Astrocyte (in vitro differentiated cells and primary cell): ENCODE data around the gene OPA3. TPM values are rescaled to one million over a fixed set of nuclear protein-coding genes. Genes with fewer than 3 reads are reported as not detected.

ENCODE experiments used
- DNase-seq: peaks from one replicate; pipeline ENCODE4 v3.0.0-alpha.2; 2010; ENCODE audit warnings: low read depth
- FAIRE-seq: peaks from 2 replicates; lab custom pipeline; 2011; peaks lifted over from hg19 to GRCh38; lab: Jason Lieb, UNC
- H2AFZ ChIP-seq: 2 replicates; pipeline ENCODE4 v1.6.0; 2012; ENCODE audit warnings: low read depth, low read length, inconsistent platforms
- H3K27ac ChIP-seq: 2 replicates; pipeline ENCODE4 v1.5.1; 2011; ENCODE audit warnings: low read depth, low read length, inconsistent platforms
- H3K27me3 ChIP-seq: 2 replicates; pipeline ENCODE4 v1.6.0; 2011; ENCODE audit warnings: low read length, inconsistent platforms; ENCODE audit not compliant: insufficient read depth
- H3K36me3 ChIP-seq: 2 replicates; pipeline ENCODE4 v1.5.1; 2011; ENCODE audit warnings: low read length, inconsistent platforms; ENCODE audit not compliant: insufficient read depth
- H3K4me1 ChIP-seq: 2 replicates; pipeline ENCODE4 v1.5.1; 2011; ENCODE audit warnings: low read length, inconsistent platforms; ENCODE audit not compliant: insufficient read depth
- H3K4me2 ChIP-seq: 2 replicates; pipeline ENCODE4 v1.6.0; 2012; ENCODE audit warnings: low read length, inconsistent platforms
- H3K4me3 ChIP-seq: 2 replicates; pipeline ENCODE4 v1.5.1; 2011; ENCODE audit warnings: low read depth, mild to moderate bottlenecking, low read length, inconsistent platforms; ENCODE audit not compliant: insufficient read depth
- H3K79me2 ChIP-seq: 2 replicates; pipeline ENCODE4 v1.6.0; 2012; ENCODE audit warnings: mild to moderate bottlenecking, low read length, inconsistent platforms; ENCODE audit not compliant: insufficient read depth
- H3K9ac ChIP-seq: 2 replicates; pipeline ENCODE4 v1.6.0; 2012; ENCODE audit warnings: mild to moderate bottlenecking, low read length, inconsistent platforms
- H3K9me3 ChIP-seq: 2 replicates; pipeline ENCODE4 v1.5.1; 2012; ENCODE audit warnings: low read depth, mild to moderate bottlenecking, low read length, inconsistent platforms; ENCODE audit not compliant: insufficient read depth
- H4K20me1 ChIP-seq: 2 replicates; pipeline ENCODE4 v1.6.0; 2012; ENCODE audit warnings: low read length, inconsistent platforms; ENCODE audit not compliant: insufficient read depth
- H3K27ac Mint-ChIP-seq: one replicate; pipeline ENCODE4 v1.8.0; 2021; ENCODE audit warnings: mild to moderate bottlenecking, mixed read lengths; ENCODE audit not compliant: unreplicated experiment
- H3K27me3 Mint-ChIP-seq: one replicate; pipeline ENCODE4 v1.8.0; 2021; ENCODE audit warnings: low read depth, mixed read lengths; ENCODE audit not compliant: unreplicated experiment
- H3K36me3 Mint-ChIP-seq: one replicate; pipeline ENCODE4 v1.8.0; 2021; ENCODE audit warnings: low read depth, mixed read lengths; ENCODE audit not compliant: unreplicated experiment
- H3K4me1 Mint-ChIP-seq: one replicate; pipeline ENCODE4 v1.8.0; 2021; ENCODE audit warnings: low read depth, mixed read lengths; ENCODE audit not compliant: unreplicated experiment
- H3K4me3 Mint-ChIP-seq: one replicate; pipeline ENCODE4 v1.8.0; 2021; ENCODE audit warnings: mild to moderate bottlenecking, moderate library complexity, mixed read lengths; ENCODE audit not compliant: unreplicated experiment
- H3K9me3 Mint-ChIP-seq: one replicate; pipeline ENCODE4 v1.8.0; 2021; ENCODE audit warnings: mild to moderate bottlenecking, mixed read lengths; ENCODE audit not compliant: unreplicated experiment
- EZH2 ChIP-seq: IDR thresholded peaks from 2 replicates; pipeline ENCODE4 v1.6.1; 2012; ENCODE audit warnings: mild to moderate bottlenecking, low read length, inconsistent platforms; ENCODE audit not compliant: insufficient read depth
- total RNA-seq: library from RNA; stranded (reverse); gene quantifications from 2 replicates; pipeline ENCODE4 v1.2.1, GENCODE V29; 2021
- TF ChIP-seq, protein P1 (sequence below): IDR thresholded peaks from 2 replicates; pipeline ENCODE4 v1.5.1; 2011; ENCODE audit warnings: low read depth, mild to moderate bottlenecking, inconsistent platforms, low read length, moderate library complexity; ENCODE audit not compliant: insufficient read depth

Gene OPA3
- total RNA-seq, 1 donor from 2014 or later, result 12.8 TPM

DNA sequence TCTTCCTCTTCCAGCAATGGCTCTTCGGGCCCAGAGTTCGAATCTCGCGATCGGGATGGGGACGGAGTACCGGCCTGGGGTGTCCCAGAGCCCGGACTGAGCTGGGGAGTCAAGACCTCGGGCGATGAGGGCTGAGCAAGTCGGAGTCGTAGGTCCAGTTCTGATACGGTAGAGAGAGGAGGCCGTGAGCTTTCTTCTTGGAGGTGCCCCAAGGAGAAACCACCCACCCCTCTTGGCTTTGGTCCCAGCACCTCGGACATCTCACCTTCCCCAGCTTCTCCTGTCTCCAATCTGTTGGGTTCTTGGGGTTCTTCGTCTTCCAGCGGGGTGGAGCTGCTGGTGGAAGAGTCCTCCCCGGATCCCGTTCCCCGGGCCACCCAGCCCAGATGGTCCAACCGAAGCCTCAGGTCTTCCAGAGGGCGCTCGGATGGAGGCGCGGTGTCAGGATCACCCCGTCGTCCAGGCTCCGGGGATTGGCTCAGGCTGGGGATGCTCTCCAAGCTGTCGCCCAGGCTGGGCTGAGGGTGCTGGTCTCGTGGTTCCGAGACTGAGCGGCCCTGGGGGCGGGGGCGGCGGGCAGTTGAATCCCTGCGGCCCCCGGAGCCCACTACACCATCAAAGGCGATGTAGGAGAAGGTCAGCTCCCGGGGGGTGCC is 90.2 kb downstream of the OPA3 start:
- Mint-ChIP-seq H3K27ac (no peak overlapping the region), H3K27me3 (peaks cover 14% of the 10 kb centered on the region), H3K4me3 (peak overlapping the region; percentile 75), H3K4me1 (peaks cover 5% of the 10 kb centered on the region), H3K36me3 (peaks cover 3% of the 10 kb centered on the region), H3K9me3 (no peaks in the 10 kb centered on the region)
- Histone ChIP-seq H3K9me3 (no peaks in the 10 kb centered on the region), H3K27ac (no peak overlapping the region), H3K4me1 (peaks cover 11% of the 10 kb centered on the region), H3K4me3 (no peak overlapping the region), H3K4me2 (no peak overlapping the region), H3K27me3 (peaks cover 10% of the 10 kb centered on the region), H4K20me1 (peaks cover 12% of the 10 kb centered on the region), H2AFZ (no peak overlapping the region), H3K79me2 (no peaks in the 10 kb centered on the region), H3K9ac (no peak overlapping the region), H3K36me3 (no peaks in the 10 kb centered on the region)
- TF ChIP-seq, protein P1, sequence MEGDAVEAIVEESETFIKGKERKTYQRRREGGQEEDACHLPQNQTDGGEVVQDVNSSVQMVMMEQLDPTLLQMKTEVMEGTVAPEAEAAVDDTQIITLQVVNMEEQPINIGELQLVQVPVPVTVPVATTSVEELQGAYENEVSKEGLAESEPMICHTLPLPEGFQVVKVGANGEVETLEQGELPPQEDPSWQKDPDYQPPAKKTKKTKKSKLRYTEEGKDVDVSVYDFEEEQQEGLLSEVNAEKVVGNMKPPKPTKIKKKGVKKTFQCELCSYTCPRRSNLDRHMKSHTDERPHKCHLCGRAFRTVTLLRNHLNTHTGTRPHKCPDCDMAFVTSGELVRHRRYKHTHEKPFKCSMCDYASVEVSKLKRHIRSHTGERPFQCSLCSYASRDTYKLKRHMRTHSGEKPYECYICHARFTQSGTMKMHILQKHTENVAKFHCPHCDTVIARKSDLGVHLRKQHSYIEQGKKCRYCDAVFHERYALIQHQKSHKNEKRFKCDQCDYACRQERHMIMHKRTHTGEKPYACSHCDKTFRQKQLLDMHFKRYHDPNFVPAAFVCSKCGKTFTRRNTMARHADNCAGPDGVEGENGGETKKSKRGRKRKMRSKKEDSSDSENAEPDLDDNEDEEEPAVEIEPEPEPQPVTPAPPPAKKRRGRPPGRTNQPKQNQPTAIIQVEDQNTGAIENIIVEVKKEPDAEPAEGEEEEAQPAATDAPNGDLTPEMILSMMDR, result no peak
- no peak for TF ChIP-seq EZH2
- FAIRE-seq (no peak), DNase-seq (no peak)

DNA sequence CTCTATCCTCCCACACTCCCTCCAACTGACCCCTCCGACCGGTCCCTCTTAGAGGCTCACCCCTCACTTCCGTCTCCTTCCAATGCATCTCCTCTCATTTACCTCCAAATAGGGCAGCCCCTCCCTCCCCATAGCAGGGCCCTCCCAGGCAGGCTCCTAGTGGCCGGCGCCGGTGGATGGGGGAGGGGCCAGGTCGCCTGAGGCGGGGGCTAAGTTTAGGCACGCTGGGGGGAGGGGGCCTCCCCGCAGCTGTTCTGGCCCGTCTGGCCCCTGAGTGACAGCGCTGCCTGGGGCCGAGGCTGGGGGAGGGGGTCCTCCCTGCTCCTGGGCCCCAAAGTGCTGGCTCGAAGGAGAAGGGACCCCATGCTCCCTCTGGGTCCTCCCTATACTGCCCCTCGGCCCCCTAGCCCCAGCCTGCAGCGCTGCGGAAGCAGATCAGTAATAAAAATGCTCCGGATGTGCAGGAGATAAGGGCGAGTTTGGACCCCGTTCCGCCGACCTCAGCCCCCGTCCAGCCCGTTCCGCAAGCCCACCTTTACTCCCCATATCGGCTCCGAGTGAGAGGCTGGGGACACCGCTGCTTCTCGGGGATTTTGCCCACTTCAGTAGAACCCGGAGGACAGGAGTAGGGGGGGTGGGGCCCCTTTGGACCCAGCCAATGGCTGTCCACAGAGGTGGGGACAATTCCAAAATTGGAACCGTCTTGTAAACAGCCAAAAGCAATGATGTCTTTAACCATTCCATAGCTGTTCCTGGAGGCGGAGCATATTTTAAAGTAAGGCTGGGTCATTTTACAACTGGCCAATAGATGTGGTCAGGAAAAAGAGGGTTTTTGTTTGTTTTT is 91.8 kb downstream of the OPA3 start:
- peak overlapping the region; percentile 55 for H2AFZ ChIP-seq
- H3K4me3 Mint-ChIP-seq, result peak overlapping the region; percentile 84
- peaks cover 9% of the 10 kb centered on the region for H4K20me1 ChIP-seq
- peak overlapping the region; percentile 69 for H3K27ac Mint-ChIP-seq
- DNase-seq (peak; percentile 54), FAIRE-seq (no peak)
- H3K9ac ChIP-seq, result peak overlapping the region; percentile 50
- no peaks in the 10 kb centered on the region for H3K27me3 ChIP-seq
- H3K9me3 Mint-ChIP-seq, result no peaks in the 10 kb centered on the region
- peaks cover 5% of the 10 kb centered on the region for H3K4me1 Mint-ChIP-seq
- peak overlapping the region; percentile 86 for H3K4me2 ChIP-seq
- no peak overlapping the region for H3K27ac ChIP-seq
- H3K9me3 ChIP-seq, result no peaks in the 10 kb centered on the region
- peaks cover 6% of the 10 kb centered on the region for H3K27me3 Mint-ChIP-seq
- TF ChIP-seq, protein P1, result no peak
- no peak for TF ChIP-seq EZH2
- H3K4me1 ChIP-seq, result peaks cover 7% of the 10 kb centered on the region
- no peaks in the 10 kb centered on the region for H3K36me3 ChIP-seq
- H3K79me2 ChIP-seq, result no peaks in the 10 kb centered on the region
- H3K36me3 Mint-ChIP-seq, result peaks cover 9% of the 10 kb centered on the region
- H3K4me3 ChIP-seq, result peak overlapping the region; percentile 47
